K562 (cell line): ENCODE data around the gene CCT5. TPM values are rescaled to one million over a fixed set of nuclear protein-coding genes. Genes with fewer than 3 reads are reported as not detected.

Source experiments
- CCNT2 ChIP-seq: IDR thresholded peaks from 2 replicates; pipeline ENCODE4 v1.6.1; 2011; ENCODE audit warnings: borderline replicate concordance, low read depth, mild to moderate bottlenecking, moderate library complexity, mixed read lengths, low read length; ENCODE audit not compliant: insufficient read length; ENCODE audit errors: extremely low read depth
- COPS2 ChIP-seq: fragments of 450-650 bp; conservative IDR thresholded peaks from 2 replicates; pipeline ENCODE4 v1.6.1; 2016; ENCODE audit warnings: mild to moderate bottlenecking, moderate library complexity
- E4F1 ChIP-seq: fragments of 250-450 bp; sonication (Bioruptor Pico); IDR thresholded peaks from 2 replicates; pipeline ENCODE4 v1.5.0; 2021; ENCODE audit warnings: mild to moderate bottlenecking, borderline replicate concordance
- EWSR1 ChIP-seq: fragments of 450-650 bp; IDR thresholded peaks from 2 replicates; pipeline ENCODE4 v1.6.1; 2018; ENCODE audit warnings: borderline replicate concordance, mild to moderate bottlenecking, low read depth, moderate library complexity; ENCODE audit not compliant: partially characterized antibody
- IFI16 ChIP-seq: fragments of 250-450 bp; sonication (Bioruptor Pico); IDR thresholded peaks from 2 replicates; pipeline ENCODE4 v2.1.2; 2022; ENCODE audit warnings: mild to moderate bottlenecking, inconsistent platforms
- NCOA1 ChIP-seq: fragments of 450-650 bp; IDR thresholded peaks from 2 replicates; pipeline ENCODE4 v1.6.1; 2016; ENCODE audit warnings: low read depth
- NFATC3 ChIP-seq: fragments of 450-650 bp; IDR thresholded peaks from 2 replicates; pipeline ENCODE4 v1.6.1; 2017; ENCODE audit warnings: mild to moderate bottlenecking
- NR2C1 ChIP-seq, 2 experiments: fragments of 450-650 bp; IDR thresholded peaks; 2 replicates each; pipeline ENCODE4 v1.6.1; 2017; ENCODE audit warnings: mild to moderate bottlenecking in 2 of 2, antibody characterized with exemption in 1 of 2, inconsistent platforms in 1 of 2, missing compliant biosample characterization in 1 of 2, missing genetic modification characterization in 1 of 2
- PCBP1 ChIP-seq: fragments of 200-400 bp; formaldehyde crosslinking; IDR thresholded peaks from 2 replicates; pipeline ENCODE4 v1.6.1; 2018; ENCODE audit warnings: mild to moderate bottlenecking, low read depth, low read length; ENCODE audit not compliant: poor library complexity, severe bottlenecking
- RB1 ChIP-seq: fragments of 450-650 bp; IDR thresholded peaks from 2 replicates; pipeline ENCODE4 v1.6.1; 2017; ENCODE audit warnings: low read depth, mild to moderate bottlenecking
- SIN3A ChIP-seq, 2 experiments: fragments of 150-350 bp in 1 of 2; IDR thresholded peaks; 2 replicates each; pipeline ENCODE4 v1.6.1; 2011 to 2016; ENCODE audit warnings: borderline replicate concordance in 2 of 2, low read depth in 2 of 2, low read length in 2 of 2, mild to moderate bottlenecking in 2 of 2, moderate library complexity in 2 of 2; ENCODE audit not compliant: control insufficient read depth in 1 of 2
- SMARCA5 ChIP-seq: fragments of 450-650 bp; IDR thresholded peaks from 2 replicates; pipeline ENCODE4 v1.6.1; 2016
- SRF ChIP-seq, 2 experiments: fragments of 250-450, 450-650 bp in 1 of 2; sonication (Bioruptor Pico) in 1 of 2; sonication (generic) in 1 of 2; formaldehyde crosslinking; IDR thresholded peaks; 2 replicates each; pipeline versions ENCODE4 v1.5.0 to v1.5.1; 2020 to 2022; ENCODE audit warnings: mild to moderate bottlenecking in 1 of 2, missing genetic modification reagents in 1 of 2
- THRAP3 ChIP-seq: fragments of 450-650 bp; IDR thresholded peaks from 2 replicates; pipeline ENCODE4 v1.6.1; 2016; ENCODE audit warnings: mild to moderate bottlenecking, inconsistent platforms, borderline replicate concordance
- ZNF583 ChIP-seq: fragments of 250-450 bp; sonication (Bioruptor Pico); IDR thresholded peaks from 2 replicates; pipeline ENCODE4 v1.4.0; 2020
- ZNF695 ChIP-seq: fragments of 450-650 bp; formaldehyde crosslinking; IDR thresholded peaks from 2 replicates; pipeline ENCODE4 v1.4.0; 2020; ENCODE audit warnings: mild to moderate bottlenecking, moderate library complexity
- ZNF75A ChIP-seq: fragments of 450-650 bp; formaldehyde crosslinking; IDR thresholded peaks from 2 replicates; pipeline ENCODE4 v1.4.0; 2020; ENCODE audit warnings: mild to moderate bottlenecking
- polyA plus RNA-seq, 8 experiments: library from polyadenylated mRNA; depleted of rRNA in 4 of 8; stranded (reverse) in 5 of 8; unstranded in 3 of 8; fragments of >200 nt; fragmentation: Nextera tagmentation in 2 of 8; fragmentation: Illumina TruSeq in 1 of 8; extraction: Ambion mirVana in 2 of 8; extraction: Trizol in 1 of 8; gene quantifications; 2 replicates each; pipeline versions ENCODE4 v1.2.1 to v1.2.3, GENCODE V29; 2011 to 2014; ENCODE audit warnings: inconsistent platforms in 1 of 8, missing spikeins in 1 of 8
- total RNA-seq, 7 experiments: library from RNA; depleted of rRNA in 6 of 7; stranded (reverse); fragments of >200 nt in 6 of 7; fragmentation: Illumina TruSeq in 2 of 7; extraction: Trizol in 2 of 7; gene quantifications; 2 replicates each; pipeline versions ENCODE4 v1.2.1 to v1.2.3, GENCODE V29; 2011 to 2021; ENCODE audit warnings: low replicate concordance in 1 of 7
- TF ChIP-seq, protein P1 (sequence below): fragments of 450-650 bp; IDR thresholded peaks from 2 replicates; pipeline ENCODE4 v1.7.1; 2018; ENCODE audit warnings: mild to moderate bottlenecking, low read depth; ENCODE audit not compliant: partially characterized antibody
- TF ChIP-seq, protein P2 (sequence below): fragments of 250-450 bp; sonication (Bioruptor Pico); IDR thresholded peaks from 2 replicates; pipeline ENCODE4 v1.8.0; 2021; ENCODE audit warnings: moderate library complexity, mild to moderate bottlenecking, inconsistent platforms

Gene CCT5
- total and polyA plus RNA-seq, 9 of the 15 experiments (the other 6 are each of a cell fraction or from before 2014, with no cell fraction given): 782 to 1,606 (median 1,153) TPM

GRCh38 chr5:10307206-10308148 lies 57.4 kb downstream of the CCT5 start, which contains the start of gene CMBL (continued):
- TF ChIP-seq, protein P1, sequence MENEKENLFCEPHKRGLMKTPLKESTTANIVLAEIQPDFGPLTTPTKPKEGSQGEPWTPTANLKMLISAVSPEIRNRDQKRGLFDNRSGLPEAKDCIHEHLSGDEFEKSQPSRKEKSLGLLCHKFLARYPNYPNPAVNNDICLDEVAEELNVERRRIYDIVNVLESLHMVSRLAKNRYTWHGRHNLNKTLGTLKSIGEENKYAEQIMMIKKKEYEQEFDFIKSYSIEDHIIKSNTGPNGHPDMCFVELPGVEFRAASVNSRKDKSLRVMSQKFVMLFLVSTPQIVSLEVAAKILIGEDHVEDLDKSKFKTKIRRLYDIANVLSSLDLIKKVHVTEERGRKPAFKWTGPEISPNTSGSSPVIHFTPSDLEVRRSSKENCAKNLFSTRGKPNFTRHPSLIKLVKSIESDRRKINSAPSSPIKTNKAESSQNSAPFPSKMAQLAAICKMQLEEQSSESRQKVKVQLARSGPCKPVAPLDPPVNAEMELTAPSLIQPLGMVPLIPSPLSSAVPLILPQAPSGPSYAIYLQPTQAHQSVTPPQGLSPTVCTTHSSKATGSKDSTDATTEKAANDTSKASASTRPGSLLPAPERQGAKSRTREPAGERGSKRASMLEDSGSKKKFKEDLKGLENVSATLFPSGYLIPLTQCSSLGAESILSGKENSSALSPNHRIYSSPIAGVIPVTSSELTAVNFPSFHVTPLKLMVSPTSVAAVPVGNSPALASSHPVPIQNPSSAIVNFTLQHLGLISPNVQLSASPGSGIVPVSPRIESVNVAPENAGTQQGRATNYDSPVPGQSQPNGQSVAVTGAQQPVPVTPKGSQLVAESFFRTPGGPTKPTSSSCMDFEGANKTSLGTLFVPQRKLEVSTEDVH: peak; percentile 53
- TF ChIP-seq NR2C1 (IDR thresholded peaks at IDR 0.05) (no peak), NR2C1 (tag; IDR thresholded peaks at IDR 0.05) (no peak), EWSR1 (no peak), IFI16 (CRISPR knock-in tag) (no peak), PCBP1 (peak; percentile 32), SMARCA5 (peak; percentile 89; the same call in 1 of the 2 replicates), ZNF75A (CRISPR knock-in tag) (no peak), THRAP3 (no peak), SIN3A (IDR thresholded peaks at IDR 0.05; ENCODE audit: borderline replicate concordance in 2 of 2, control insufficient read depth in 1 of 2, low read depth in 2 of 2, low read length in 2 of 2) (peak; percentile 55 to 74; a peak in 3 of 4 replicates), NCOA1 (no peak), NFATC3 (no peak), RB1 (peak; percentile 59), ZNF583 (CRISPR knock-in tag) (0 out of 2 replicates have a peak, but pooled peaks have one; percentile 26), E4F1 (CRISPR knock-in tag) (no peak), SRF (CRISPR knock-in tag; IDR thresholded peaks at IDR 0.05) (peak in 1 of 2 experiments; percentile 54; a peak in 2 of 4 replicates), CCNT2 (peak; percentile 76), COPS2 (no peak), ZNF695 (CRISPR knock-in tag) (peak; percentile 56; the same call in 1 of the 2 replicates)
- TF ChIP-seq, protein P2, sequence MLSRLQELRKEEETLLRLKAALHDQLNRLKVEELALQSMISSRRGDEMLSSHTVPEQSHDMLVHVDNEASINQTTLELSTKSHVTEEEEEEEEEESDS (CRISPR knock-in tag): no peak
